Fibroblast of lung (primary cell): ENCODE data around the gene ATG12. TPM values are rescaled to one million over a fixed set of nuclear protein-coding genes. Genes with fewer than 3 reads are reported as not detected.

Experiments
- DNase-seq, 2 donors: peaks; one replicate each; pipeline versions ENCODE4 v3.0.0 to v3.0.0-alpha.2; 2010; ENCODE audit warnings: low read depth in 2 of 2
- H2AFZ ChIP-seq: 2 replicates; pipeline ENCODE4 v1.5.1; 2012; ENCODE audit warnings: low read length, control low read depth, inconsistent platforms
- H3K27ac ChIP-seq: 2 replicates; pipeline ENCODE4 v1.5.1; 2011; ENCODE audit warnings: low read length, control low read depth; ENCODE audit not compliant: insufficient read depth
- H3K27me3 ChIP-seq: 2 replicates; pipeline ENCODE4 v1.5.1; 2011; ENCODE audit warnings: mild to moderate bottlenecking, low read length; ENCODE audit not compliant: control insufficient read depth, insufficient read depth
- H3K36me3 ChIP-seq: 2 replicates; pipeline ENCODE4 v1.5.1; 2011; ENCODE audit warnings: low read length; ENCODE audit not compliant: control insufficient read depth, insufficient read depth
- H3K4me1 ChIP-seq: 2 replicates; pipeline ENCODE4 v1.5.1; 2011; ENCODE audit warnings: low read length; ENCODE audit not compliant: control insufficient read depth, insufficient read depth; ENCODE audit errors: extremely low read depth
- H3K4me2 ChIP-seq: 2 replicates; pipeline ENCODE4 v1.5.1; 2011; ENCODE audit warnings: low read length, control low read depth; ENCODE audit not compliant: insufficient read depth; ENCODE audit errors: extremely low read depth
- H3K4me3 ChIP-seq, 4 experiments: fragments of 200-600 bp in 1 of 4; sonication (generic) in 1 of 4; replicated peaks in 1 of 4; 2 replicates each; pipeline ENCODE4 v1.5.1; 2011 to 2016; ENCODE audit warnings: low read length in 4 of 4, low read depth in 3 of 4, mild to moderate bottlenecking in 3 of 4, control low read depth in 2 of 4, inconsistent platforms in 1 of 4, mixed read lengths in 1 of 4; ENCODE audit not compliant: insufficient read depth in 1 of 4; ENCODE audit errors: control extremely low read depth in 1 of 4
- H3K79me2 ChIP-seq: 2 replicates; pipeline ENCODE4 v1.5.1; 2012; ENCODE audit warnings: mild to moderate bottlenecking, low read length, inconsistent platforms; ENCODE audit not compliant: control insufficient read depth, insufficient read depth
- H3K9ac ChIP-seq: 2 replicates; pipeline ENCODE4 v1.5.1; 2011; ENCODE audit warnings: mild to moderate bottlenecking, low read length, control low read depth; ENCODE audit not compliant: insufficient read depth
- H3K9me3 ChIP-seq: 2 replicates; pipeline ENCODE4 v1.5.1; 2012; ENCODE audit warnings: low read depth, low read length; ENCODE audit not compliant: control insufficient read depth, insufficient read depth
- H4K20me1 ChIP-seq: 2 replicates; pipeline ENCODE4 v1.5.1; 2011; ENCODE audit warnings: low read length; ENCODE audit not compliant: control insufficient read depth, insufficient read depth; ENCODE audit errors: extremely low read depth
- EZH2 ChIP-seq: IDR thresholded peaks from 2 replicates; pipeline ENCODE4 v1.5.1; 2012; ENCODE audit warnings: low read length, control low read depth, mild to moderate bottlenecking; ENCODE audit errors: missing control alignments
- polyA plus RNA-seq, 2 donors: library from polyadenylated mRNA; depleted of rRNA in 1 of 2; stranded (reverse) in 1 of 2; unstranded in 1 of 2; fragments of >200 nt; gene quantifications; 2 replicates each; pipeline ENCODE4 v1.2.1, GENCODE V29; 2011 to 2012; ENCODE audit warnings: missing spikeins in 1 of 2
- total RNA-seq: library from RNA; depleted of rRNA; stranded (reverse); fragments of >200 nt; gene quantifications from 2 replicates; pipeline ENCODE4 v1.2.1, GENCODE V29; 2014
- TF ChIP-seq, protein P1 (sequence below), 2 donors: IDR thresholded peaks in 1 of 2; conservative IDR thresholded peaks in 1 of 2; 1 replicate in 1 of 2; 2 replicates in 1 of 2; pipeline ENCODE4 v1.5.1; 2011 to 2012; ENCODE audit warnings: low read length in 2 of 2, control low read depth in 1 of 2, inconsistent platforms in 1 of 2, low read depth in 1 of 2, mild to moderate bottlenecking in 1 of 2

Gene ATG12
- total and polyA plus RNA-seq, 2 donors (not counting 1 experiment from before 2014, with no cell fraction given): 38.8 to 117 TPM

DNA sequence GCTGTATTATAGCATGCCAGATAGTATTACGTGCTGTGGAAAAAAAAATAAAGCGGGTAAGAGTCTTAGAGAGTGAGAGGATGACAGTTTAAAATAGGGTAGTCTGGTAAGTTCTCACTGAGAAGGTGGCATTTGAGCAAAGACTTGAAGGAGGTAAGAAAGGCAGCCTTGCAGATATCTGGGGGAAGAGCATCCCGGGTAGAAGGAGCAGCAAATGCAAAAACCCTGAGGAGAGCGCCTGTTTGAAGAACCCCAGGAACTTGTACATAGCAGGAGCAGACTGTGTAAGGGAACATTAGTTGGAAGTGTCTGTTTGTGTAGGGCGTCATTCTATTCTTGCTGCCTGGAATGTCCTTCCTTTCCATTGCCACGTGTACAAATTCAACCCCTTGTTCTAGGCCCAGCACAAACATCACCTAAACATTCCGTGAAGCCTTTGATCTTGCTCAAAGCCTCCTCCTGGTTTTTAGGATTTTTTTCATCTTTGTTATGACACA is 3.0 kb upstream of the ATG12 start:
- Histone ChIP-seq H3K9me3 (no peaks in the 10 kb centered on the region), H3K79me2 (peaks cover 72% of the 10 kb centered on the region), H3K27me3 (no peaks in the 10 kb centered on the region), H3K4me3 (peak overlapping the region in 1 of 4 experiments; percentile 93), H3K4me1 (peaks cover 6% of the 10 kb centered on the region), H3K27ac (no peak overlapping the region), H3K36me3 (no peaks in the 10 kb centered on the region), H3K4me2 (peak overlapping the region; percentile 11), H4K20me1 (no peaks in the 10 kb centered on the region), H3K9ac (no peak overlapping the region), H2AFZ (no peak overlapping the region)
- DNase-seq: no peak
- TF ChIP-seq EZH2: no peak

DNA sequence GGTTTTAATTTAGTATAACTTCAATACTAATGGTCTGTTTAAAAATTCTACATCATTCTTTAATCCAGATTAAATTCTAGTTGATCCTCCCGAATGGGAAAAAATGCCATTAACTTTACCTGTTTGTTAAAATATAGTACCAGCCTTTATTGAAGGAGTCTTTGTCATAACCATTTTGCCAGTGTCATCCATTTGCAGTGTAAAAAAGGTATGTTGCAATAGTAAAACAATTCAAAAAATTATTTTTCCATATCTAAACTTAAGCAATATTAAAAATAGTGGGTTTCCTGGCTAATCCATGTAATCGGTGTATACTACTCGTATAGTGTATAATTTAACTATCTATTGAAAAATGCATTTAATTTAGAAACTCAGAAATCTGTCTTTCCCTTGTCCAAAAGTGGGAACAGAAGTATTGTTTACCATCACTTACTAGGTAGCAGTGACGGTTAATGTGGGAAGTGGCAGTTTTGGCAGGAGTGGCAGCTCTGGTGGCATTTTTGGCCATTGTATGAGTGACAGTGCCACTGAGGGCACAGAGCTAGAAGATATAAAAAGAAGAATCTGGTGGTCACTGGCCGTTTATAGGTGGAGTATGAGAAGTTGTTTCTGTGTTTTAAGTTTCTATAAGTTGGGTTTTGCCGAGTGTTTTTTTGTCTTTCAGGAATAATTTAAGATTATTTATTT is 2.2 kb upstream of the ATG12 start:
- Histone ChIP-seq H3K4me2 (peak overlapping the region; percentile 61), H4K20me1 (peaks cover under 1% of the 10 kb centered on the region), H3K9ac (no peak overlapping the region), H2AFZ (no peak overlapping the region), H3K9me3 (no peaks in the 10 kb centered on the region), H3K36me3 (no peaks in the 10 kb centered on the region), H3K27ac (no peak overlapping the region), H3K4me3 (peak overlapping the region in 3 of 4 experiments; percentile 75 to 93 (median 81)), H3K27me3 (no peaks in the 10 kb centered on the region), H3K79me2 (peaks cover 75% of the 10 kb centered on the region), H3K4me1 (peaks cover 7% of the 10 kb centered on the region)
- DNase-seq: no peak
- TF ChIP-seq, protein P1, sequence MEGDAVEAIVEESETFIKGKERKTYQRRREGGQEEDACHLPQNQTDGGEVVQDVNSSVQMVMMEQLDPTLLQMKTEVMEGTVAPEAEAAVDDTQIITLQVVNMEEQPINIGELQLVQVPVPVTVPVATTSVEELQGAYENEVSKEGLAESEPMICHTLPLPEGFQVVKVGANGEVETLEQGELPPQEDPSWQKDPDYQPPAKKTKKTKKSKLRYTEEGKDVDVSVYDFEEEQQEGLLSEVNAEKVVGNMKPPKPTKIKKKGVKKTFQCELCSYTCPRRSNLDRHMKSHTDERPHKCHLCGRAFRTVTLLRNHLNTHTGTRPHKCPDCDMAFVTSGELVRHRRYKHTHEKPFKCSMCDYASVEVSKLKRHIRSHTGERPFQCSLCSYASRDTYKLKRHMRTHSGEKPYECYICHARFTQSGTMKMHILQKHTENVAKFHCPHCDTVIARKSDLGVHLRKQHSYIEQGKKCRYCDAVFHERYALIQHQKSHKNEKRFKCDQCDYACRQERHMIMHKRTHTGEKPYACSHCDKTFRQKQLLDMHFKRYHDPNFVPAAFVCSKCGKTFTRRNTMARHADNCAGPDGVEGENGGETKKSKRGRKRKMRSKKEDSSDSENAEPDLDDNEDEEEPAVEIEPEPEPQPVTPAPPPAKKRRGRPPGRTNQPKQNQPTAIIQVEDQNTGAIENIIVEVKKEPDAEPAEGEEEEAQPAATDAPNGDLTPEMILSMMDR (conservative IDR thresholded peaks at IDR 0.05 in 1 of 2, IDR thresholded peaks at IDR 0.05 in 1 of 2; ENCODE audit: low read depth in 1 of 2, low read length in 2 of 2): no peak
- TF ChIP-seq EZH2: no peak

DNA sequence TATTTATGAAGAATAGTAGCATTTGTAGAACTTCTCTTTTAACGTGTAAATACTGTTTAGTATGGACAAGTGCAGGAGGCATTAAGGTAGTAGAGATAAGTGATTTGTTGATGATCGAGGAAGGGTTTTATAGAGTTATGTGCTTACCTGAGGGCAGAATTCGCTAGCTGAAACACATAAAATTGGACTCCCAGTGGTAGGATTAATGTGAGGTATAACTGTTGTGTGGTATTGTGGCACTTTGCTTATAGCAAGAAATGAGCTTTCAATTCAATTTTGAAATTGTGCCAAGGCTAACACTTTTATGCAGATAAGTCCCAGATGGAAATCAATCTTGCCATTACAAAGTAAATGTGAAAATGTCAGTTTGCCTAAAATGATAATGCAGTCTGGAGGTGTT is 1.6 kb upstream of the ATG12 start:
- peaks cover 2% of the 10 kb centered on the region for H4K20me1 ChIP-seq
- H3K4me1 ChIP-seq: peaks cover 7% of the 10 kb centered on the region
- DNase-seq: peak in 1 of 2 donors; percentile 11
- no peak overlapping the region for H2AFZ ChIP-seq
- peak overlapping the region; percentile 75 to 95 (median 87) for H3K4me3 ChIP-seq
- no peak overlapping the region for H3K27ac ChIP-seq
- no peaks in the 10 kb centered on the region for H3K36me3 ChIP-seq
- H3K27me3 ChIP-seq: no peaks in the 10 kb centered on the region
- no peaks in the 10 kb centered on the region for H3K9me3 ChIP-seq
- H3K4me2 ChIP-seq: peak overlapping the region; percentile 61
- no peak overlapping the region for H3K9ac ChIP-seq
- H3K79me2 ChIP-seq: peaks cover 77% of the 10 kb centered on the region
- no peak for TF ChIP-seq EZH2
- TF ChIP-seq, protein P1 (conservative IDR thresholded peaks at IDR 0.05 in 1 of 2, IDR thresholded peaks at IDR 0.05 in 1 of 2; ENCODE audit: low read depth in 1 of 2, low read length in 2 of 2): no peak
